HG03196 (cell line): ENCODE results near the gene RASL10A.

Experiments used
- ATAC-seq: cut with Tn5 transposase; IDR thresholded peaks from one replicate; pipeline ENCODE4 v1.9.1; 2021; ENCODE audit not compliant: unreplicated experiment

Gene RASL10A

DNA sequence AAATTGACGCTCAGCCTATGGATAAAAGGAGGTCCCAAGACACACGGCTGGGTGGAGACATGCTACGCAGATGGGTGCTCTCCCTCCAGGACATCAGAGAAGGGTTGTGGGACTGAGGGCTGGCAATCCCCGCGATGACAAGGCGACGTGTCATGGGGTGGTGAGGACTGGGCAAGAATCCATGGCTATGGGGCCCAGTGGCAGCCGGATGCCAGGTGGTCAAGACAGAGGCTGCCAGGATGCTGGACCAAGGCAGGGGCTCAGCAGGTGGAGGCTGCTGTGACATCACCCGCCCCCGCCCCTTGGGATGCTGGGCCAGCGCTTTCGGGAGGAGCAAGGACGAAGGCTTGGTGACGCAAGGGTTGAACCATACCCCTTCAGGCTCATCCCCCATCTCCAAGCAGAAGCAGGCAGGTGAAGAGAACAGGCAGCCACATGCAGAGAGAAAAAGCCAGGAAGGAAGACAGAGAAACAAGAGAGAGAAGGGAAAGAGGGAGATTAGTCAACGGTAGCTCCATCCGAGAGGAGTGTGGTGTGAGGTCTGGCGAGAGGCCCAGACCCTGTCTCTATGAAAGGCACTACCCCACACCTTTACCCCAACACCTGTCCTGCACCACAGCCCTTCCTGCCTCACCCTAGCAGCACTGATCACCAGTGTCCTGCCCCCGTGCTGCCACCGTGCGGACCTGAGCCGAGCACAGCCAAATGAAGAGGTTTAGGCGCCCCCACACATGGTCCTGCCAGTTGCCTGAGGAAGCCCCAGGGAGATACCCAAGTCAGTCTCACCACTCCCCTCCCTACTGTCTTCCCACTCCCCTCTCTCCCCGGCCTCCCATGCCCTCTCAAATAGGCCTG is 24.1 kb upstream of the RASL10A start:
- ATAC-seq: no peak

DNA sequence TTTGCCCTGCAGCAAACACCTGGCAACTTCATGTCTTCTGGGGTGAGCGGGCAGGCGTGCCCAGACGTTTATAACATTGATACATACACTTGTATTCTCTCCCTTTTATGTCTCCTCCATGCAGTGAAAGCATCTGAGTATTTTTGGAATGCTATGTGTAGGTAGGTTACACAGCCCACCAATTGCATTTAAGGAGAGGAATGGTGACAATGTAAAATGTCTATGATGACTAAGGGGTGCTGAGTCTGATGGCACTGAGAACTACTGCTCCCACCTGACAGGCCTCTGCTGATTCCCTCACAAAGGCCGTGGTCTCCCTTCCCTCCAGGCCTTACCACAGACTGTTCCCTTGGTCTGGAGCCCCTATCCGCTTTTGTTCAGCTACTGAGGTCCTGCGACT is 22.9 kb upstream of the RASL10A start:
- ATAC-seq: no peak

DNA sequence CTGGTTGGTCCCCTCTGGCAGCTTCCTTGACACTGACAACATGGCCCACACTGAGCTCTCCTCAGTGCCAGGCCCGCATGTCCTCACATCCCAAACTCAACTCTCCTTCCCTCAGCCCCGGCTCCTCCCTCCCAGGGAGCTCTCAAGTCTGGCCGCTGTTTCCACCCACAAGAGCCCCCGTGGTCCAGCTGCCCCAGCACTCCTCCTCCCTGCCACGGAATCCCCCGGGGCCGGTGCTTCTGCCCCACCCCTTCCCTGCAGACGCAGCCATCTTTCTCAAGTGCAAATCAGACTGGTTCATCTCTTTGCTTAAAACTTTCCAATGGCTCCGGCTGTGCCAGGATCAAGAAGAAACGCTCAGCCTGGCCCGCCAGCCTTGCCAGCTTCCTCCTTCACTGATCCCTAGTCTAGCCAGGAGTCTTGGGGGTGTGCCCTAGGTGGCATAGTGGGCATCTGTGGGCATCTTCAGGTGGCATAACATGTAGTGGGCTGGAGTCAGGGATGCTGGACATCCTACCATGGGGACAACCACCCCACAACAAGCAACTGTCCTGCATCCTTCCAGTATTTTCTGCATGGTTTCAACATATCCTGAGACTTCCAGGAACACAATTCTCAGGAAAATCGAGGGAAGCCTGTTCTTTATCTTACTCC is 22.3 kb upstream of the RASL10A start:
- ATAC-seq: no peak

DNA sequence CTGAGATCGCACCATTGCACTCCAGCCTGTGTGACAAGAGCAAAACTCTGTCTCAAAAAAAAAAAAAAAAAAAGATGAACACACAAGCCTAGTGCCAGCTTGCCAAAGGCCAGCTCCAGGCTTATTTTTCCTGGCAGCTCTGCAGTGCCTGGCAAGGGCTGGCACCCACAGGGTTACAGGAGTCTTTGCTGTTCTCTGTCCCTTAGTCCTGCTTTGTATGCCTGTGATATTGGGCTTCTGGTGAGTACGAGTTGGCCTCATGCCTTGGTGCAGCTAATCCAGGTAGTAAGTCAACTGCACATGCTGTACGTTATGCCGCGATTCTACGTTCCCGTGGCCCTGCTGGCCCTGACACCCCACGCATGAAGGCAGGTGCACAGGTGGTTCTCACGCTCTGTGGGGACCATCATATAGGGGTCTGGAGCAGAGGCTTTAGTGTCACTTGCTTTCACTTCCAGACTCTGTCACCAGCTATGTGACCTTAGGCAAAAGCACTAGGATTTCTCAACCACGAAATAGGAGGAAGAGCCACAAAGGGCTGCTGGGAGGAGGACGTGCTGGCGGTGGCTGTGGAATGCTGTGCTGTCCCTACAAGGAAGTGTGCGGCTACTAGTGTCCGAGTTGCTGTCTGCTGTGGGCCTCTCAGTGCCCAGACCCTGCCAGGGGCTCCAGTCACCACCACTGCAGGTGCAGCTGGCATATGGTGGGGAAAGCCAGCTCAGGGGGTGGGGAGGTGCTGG is 21.4 kb upstream of the RASL10A start:
- ATAC-seq: no peak

- no peak for ATAC-seq
Measured at GRCh38 chr22:29335656-29336055, 20.2 kb upstream of the RASL10A start.

- ATAC-seq: no peak
Measured at GRCh38 chr22:29334696-29335344, 19.3 kb upstream of the RASL10A start.

DNA sequence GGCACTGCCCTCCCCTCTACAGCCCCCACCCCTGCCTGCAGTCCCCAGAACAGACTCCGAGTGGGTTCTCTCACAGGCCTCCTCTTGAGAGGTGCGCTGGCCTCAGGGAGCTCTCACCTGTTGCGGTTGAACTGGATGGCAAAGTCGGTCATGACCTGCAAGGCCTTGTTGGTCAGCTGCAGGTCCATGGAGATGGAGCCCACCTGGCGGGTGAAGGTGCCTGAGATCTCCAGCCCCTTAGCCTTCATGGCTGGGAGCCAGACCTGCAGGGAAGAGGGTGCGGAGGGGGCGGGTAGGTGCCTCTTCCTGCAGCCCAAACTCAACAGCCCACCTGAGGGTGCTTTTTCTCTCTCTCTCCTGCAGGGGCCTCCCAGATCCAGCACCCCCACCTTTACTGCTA is 18.7 kb upstream of the RASL10A start:
- ATAC-seq: no peak

DNA sequence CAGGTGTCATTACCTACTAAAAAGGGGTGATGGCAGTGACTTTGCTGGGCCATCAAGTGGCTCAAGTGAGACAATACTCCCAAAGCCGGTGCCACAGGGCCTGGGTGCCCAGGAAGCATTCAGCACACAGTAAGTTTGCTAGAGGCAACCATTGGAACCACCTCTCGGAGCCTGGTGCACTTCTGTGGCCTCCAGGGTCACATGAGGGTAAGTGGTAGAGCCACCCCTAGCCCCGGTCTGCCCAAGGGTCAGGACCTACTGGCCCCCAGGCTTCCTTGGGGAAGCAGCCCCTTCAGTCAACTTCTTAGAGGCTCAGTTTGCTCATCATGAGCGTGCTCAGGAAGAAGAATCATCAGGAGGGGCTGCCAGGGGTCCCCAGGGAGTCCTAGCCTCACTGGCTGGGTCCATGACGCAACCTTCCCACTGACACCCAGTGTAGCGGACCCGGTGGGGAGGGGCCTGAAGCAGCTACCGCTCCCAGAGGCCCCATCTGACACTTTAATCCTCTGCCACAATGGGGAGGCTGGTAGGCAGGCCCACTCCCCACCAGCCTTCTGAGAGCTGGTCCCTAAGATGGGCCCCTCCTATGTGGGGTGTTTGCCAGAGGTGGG is 17.5 kb upstream of the RASL10A start:
- no peak for ATAC-seq

GRCh38 chr22:29331658-29332300 is 16.3 kb upstream of the RASL10A start:
- ATAC-seq: no peak

GRCh38 chr22:29331213-29331612 is 15.7 kb upstream of the RASL10A start:
- no peak for ATAC-seq

- ATAC-seq: no peak
Measured at GRCh38 chr22:29330753-29331152, 15.3 kb upstream of the RASL10A start.

DNA sequence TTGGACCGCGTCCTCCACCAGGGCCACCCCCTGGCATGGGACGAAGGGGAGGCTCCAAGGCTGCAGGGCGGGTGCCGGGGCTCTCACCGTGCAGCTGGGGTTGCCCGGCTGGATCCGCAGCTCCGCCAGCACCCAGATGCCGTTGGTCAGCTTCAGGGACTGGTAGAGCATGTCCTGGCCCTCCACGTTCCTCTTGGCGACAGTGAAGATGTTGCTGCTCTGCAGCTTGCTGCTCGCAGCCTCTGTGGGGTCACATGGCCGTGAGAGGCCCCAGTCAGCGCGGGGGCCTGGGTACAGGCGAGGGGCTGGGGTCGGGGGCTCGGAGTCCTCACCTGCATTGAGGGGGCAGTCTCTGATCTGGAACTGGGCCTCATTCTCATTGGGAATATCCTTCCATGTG is 14.8 kb upstream of the RASL10A start:
- no peak for ATAC-seq

- no peak for ATAC-seq
Measured at GRCh38 chr22:29329581-29329980, 14.1 kb upstream of the RASL10A start.

- ATAC-seq: no peak
Measured at GRCh38 chr22:29328566-29329500, 13.3 kb upstream of the RASL10A start.

DNA sequence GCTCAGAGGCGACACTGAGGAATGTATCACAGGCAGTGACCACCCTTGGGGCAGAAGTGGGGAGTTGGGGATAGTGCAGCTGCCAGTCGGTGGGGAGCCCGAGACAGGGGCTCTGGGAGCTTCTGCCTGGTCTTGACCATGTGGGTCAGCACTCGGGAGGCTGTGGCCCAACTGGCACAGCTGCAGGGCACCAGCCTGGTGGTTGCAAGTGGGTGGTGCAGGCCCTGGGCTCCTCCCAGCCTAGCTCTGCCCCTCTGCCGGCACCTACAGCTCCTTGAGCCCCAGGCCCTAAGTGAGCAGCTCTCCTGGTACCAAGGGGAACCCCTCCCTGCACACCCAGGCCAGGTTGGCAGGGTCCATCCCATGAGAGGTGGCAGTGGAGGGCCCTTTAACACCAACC is 12.6 kb upstream of the RASL10A start:
- no peak for ATAC-seq

DNA sequence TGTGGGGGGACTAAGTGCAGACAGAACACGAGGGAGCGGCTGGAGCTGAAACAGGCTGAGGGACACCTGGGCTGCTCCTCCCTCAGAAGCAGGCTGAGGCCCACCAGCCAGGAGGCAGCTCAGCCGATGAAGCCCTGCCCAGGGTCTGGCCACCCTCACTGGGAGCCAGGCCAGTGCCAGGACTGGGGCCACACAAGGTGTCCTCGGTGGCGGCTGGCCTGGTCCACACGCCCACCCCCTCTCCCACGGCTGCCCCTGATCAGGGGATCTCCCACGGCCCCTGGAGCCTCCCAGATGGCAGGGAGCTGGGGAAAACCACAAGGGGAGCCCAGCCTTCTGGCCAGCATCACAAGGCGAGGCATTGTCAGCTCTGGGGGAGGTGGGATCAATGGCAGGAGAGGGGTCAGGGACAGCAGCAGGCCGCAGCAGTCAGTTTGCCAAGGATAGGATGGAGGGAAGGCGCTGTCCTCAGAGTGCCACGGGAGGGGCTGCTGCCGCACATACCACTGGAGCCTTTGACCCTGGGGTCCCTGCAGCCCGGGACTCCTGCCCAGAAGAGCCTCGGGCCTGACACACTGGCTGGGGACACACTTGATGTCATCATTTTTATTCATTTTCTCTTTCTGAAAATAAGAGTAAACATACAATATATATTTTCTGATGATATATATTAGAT is 11.7 kb upstream of the RASL10A start:
- no peak for ATAC-seq

- no peak for ATAC-seq
Measured at GRCh38 chr22:29326481-29326880, 11.0 kb upstream of the RASL10A start.

GRCh38 chr22:29325785-29326315 is 10.4 kb upstream of the RASL10A start:
- no peak for ATAC-seq

GRCh38 chr22:29325356-29325755 is 9.9 kb upstream of the RASL10A start:
- ATAC-seq: no peak
